Measurements from ENCODE around the gene PRSS21. TPM values are rescaled to one million over a fixed set of nuclear protein-coding genes. Genes with fewer than 3 reads are reported as not detected.

The PRSS21 gene
- total and polyA plus RNA-seq, 3 donors from 2014 or later: 62.5 to 153 (median 130) TPM

- Histone ChIP-seq H3K27ac (no peak overlapping the region), H3K36me3 (ENCODE audit: low read depth, missing control alignments) (no peaks in the 10 kb centered on the region), H3K4me3 (no peak overlapping the region), H3K27me3 (no peaks in the 10 kb centered on the region), H3K4me1 (no peaks in the 10 kb centered on the region), H3K9me3 (no peaks in the 10 kb centered on the region)
- TF ChIP-seq POLR2A (IDR thresholded peaks at IDR 0.05) (no peak), CTCF (IDR thresholded peaks at IDR 0.05) (no peak)
- 57 to 62% methylated on average over 10 to 13 of the region's 13 CpGs for WGBS, 2 donors
- no peak for DNase-seq
- intact Hi-C loops (cut with DNase I; ENCODE audit: low total_unique reads): no loop called here
Measured at GRCh38 chr16:2836646-2837508, 19.8 kb downstream of the PRSS21 start.

DNA sequence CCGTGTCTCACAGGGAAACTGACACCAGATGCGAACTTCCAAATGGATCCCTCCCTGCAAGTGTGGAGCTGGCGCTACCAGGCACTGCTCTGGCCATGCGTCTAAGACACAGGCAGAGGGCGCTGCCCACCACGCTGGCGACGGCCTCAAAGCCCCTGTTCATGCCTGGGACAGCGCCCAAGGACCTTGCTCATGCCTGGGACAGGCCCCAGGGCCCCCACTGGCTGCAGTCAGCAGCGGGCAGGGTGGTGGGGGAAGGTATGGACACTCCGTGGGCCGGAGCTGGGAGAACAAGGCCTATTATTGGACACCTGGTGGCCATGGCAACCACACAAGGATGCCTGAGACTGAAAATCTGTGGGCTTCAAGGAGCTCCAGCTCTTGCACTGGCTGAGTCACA is 21.9 kb downstream of the PRSS21 start:
- peak; percentile 74 for DNase-seq
- Histone ChIP-seq H3K9me3 (no peaks in the 10 kb centered on the region), H3K36me3 (ENCODE audit: low read depth, missing control alignments) (no peaks in the 10 kb centered on the region), H3K4me1 (no peaks in the 10 kb centered on the region), H3K27me3 (no peaks in the 10 kb centered on the region), H3K4me3 (no peak overlapping the region), H3K27ac (no peak overlapping the region)
- WGBS, 2 donors: 20 to 36% methylated on average over 5 to 12 of the region's 12 CpGs
- intact Hi-C loops (cut with DNase I; ENCODE audit: low total_unique reads): no loop called here
- TF ChIP-seq CTCF (IDR thresholded peaks at IDR 0.05) (peak in 2 of 3 experiments; percentile 41 to 55), POLR2A (IDR thresholded peaks at IDR 0.05) (no peak)

GRCh38 chr16:2839650-2840450 is 22.8 kb downstream of the PRSS21 start:
- Histone ChIP-seq H3K4me3 (no peak overlapping the region), H3K27ac (no peak overlapping the region), H3K27me3 (no peaks in the 10 kb centered on the region), H3K36me3 (ENCODE audit: low read depth, missing control alignments) (no peaks in the 10 kb centered on the region), H3K9me3 (no peaks in the 10 kb centered on the region), H3K4me1 (no peaks in the 10 kb centered on the region)
- TF ChIP-seq CTCF (IDR thresholded peaks at IDR 0.05) (no peak), POLR2A (IDR thresholded peaks at IDR 0.05) (no peak)
- intact Hi-C loops (cut with DNase I; ENCODE audit: low total_unique reads): no loop called here
- DNase-seq: no peak
- 84 to 88% methylated on average over 9 to 15 of the region's 15 CpGs for WGBS, 2 donors

DNA sequence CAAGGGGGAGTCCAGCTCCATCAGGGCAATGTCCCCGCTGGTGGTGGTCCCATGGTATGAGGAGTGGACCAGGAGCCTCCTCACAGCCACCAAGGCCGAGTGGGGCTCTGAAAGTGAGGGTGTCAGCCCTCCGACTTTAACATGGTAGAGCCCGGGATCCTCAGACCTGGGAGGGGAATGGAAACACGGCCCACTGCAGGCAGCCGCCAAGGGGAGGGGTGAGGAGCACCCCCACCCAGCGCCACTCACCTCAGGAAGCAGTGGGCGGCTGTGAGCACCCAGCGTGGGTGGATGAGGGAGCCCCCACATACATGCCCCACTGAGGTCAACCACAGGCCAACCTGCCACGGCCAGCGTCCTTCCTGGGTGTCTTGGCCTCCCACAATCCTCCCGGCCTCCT is 23.9 kb downstream of the PRSS21 start:
- H3K36me3 ChIP-seq (ENCODE audit: low read depth, missing control alignments): no peaks in the 10 kb centered on the region
- no peak for DNase-seq
- TF ChIP-seq CTCF (IDR thresholded peaks at IDR 0.05) (no peak), POLR2A (IDR thresholded peaks at IDR 0.05) (no peak)
- no peaks in the 10 kb centered on the region for H3K27me3 ChIP-seq
- no peak overlapping the region for H3K27ac ChIP-seq
- H3K9me3 ChIP-seq: no peaks in the 10 kb centered on the region
- intact Hi-C loops (cut with DNase I; ENCODE audit: low total_unique reads): no loop called here
- no peak overlapping the region for H3K4me3 ChIP-seq
- H3K4me1 ChIP-seq: no peaks in the 10 kb centered on the region
- WGBS, 2 donors: 81 to 84% methylated on average over 10 to 12 of the region's 12 CpGs
